Activated naive CD8-positive, alpha-beta T cell treated with anti-CD3 and anti-CD28 coated beads, Interleukin-2, amount 10 ng/mL, durations not matched to agents 7 days and 5 days (primary cell): ENCODE results near the gene MTFR1L. TPM values are rescaled to one million over a fixed set of nuclear protein-coding genes. Genes with fewer than 3 reads are reported as not detected.

Experiments
- ATAC-seq: fragments of 150-1000 bp; cut with Tn5 transposase; one replicate; pipeline ENCODE4 v1.10.0; 2021; ENCODE audit warnings: low read depth, moderate library complexity
- POLR2A ChIA-PET: fragments of 350-600 bp; sonication (Branson Sonifier 250); formaldehyde crosslinking; loops from one replicate; lab custom pipeline; 2021; ENCODE audit warnings: antibody characterized with exemption; lab: Charles Lee
- DNase-seq: peaks from one replicate; pipeline ENCODE4 v3.0.0; 2021
- H3K27ac Mint-ChIP-seq: one replicate; pipeline ENCODE4 v1.8.0; 2022; ENCODE audit warnings: mild to moderate bottlenecking, mixed read lengths
- H3K27me3 Mint-ChIP-seq: one replicate; pipeline ENCODE4 v1.8.0; 2022; ENCODE audit warnings: mild to moderate bottlenecking, moderate library complexity, mixed read lengths
- H3K36me3 Mint-ChIP-seq: one replicate; pipeline ENCODE4 v1.8.0; 2021; ENCODE audit warnings: mild to moderate bottlenecking, mixed read lengths
- H3K4me1 Mint-ChIP-seq: one replicate; pipeline ENCODE4 v1.8.0; 2021; ENCODE audit warnings: mixed read lengths
- H3K4me3 Mint-ChIP-seq: one replicate; pipeline ENCODE4 v1.8.0; 2022; ENCODE audit warnings: mild to moderate bottlenecking, moderate library complexity, mixed read lengths
- H3K9me3 Mint-ChIP-seq: one replicate; pipeline ENCODE4 v1.8.0; 2021; ENCODE audit warnings: mixed read lengths
- total RNA-seq, 2 experiments: library from RNA; stranded (reverse); gene quantifications; one replicate each; pipeline ENCODE4 v1.2.3, GENCODE V29; 2021

The MTFR1L gene
- total RNA-seq, 2 experiments from 2014 or later, result 40.8 to 41.3 TPM

- no peak for DNase-seq
- H3K36me3 Mint-ChIP-seq, result no peaks in the 10 kb centered on the region
- H3K4me3 Mint-ChIP-seq, result no peak overlapping the region
- POLR2A ChIA-PET, result no interaction called here
- H3K27ac Mint-ChIP-seq, result no peak overlapping the region
- H3K27me3 Mint-ChIP-seq, result no peaks in the 10 kb centered on the region
- no peak for ATAC-seq
- peaks cover 13% of the 10 kb centered on the region for H3K4me1 Mint-ChIP-seq
- no peaks in the 10 kb centered on the region for H3K9me3 Mint-ChIP-seq
Measured at GRCh38 chr1:25806418-25806817, 13.3 kb upstream of the MTFR1L start.

- Mint-ChIP-seq H3K27ac (no peak overlapping the region), H3K9me3 (no peaks in the 10 kb centered on the region), H3K36me3 (no peaks in the 10 kb centered on the region), H3K27me3 (no peaks in the 10 kb centered on the region), H3K4me1 (peaks cover 8% of the 10 kb centered on the region), H3K4me3 (no peak overlapping the region)
- DNase-seq, result no peak
- ATAC-seq, result no peak
- POLR2A ChIA-PET, result interaction anchor here (0.7 kb wide), 1 partner anchor 246 kb away, joined by 3 read pairs; no protein-coding TSS in a partner anchor
Measured at GRCh38 chr1:25807480-25808390, 12.0 kb upstream of the MTFR1L start.

- DNase-seq (no peak), ATAC-seq (no peak)
- no peak overlapping the region for H3K27ac Mint-ChIP-seq
- no peaks in the 10 kb centered on the region for H3K9me3 Mint-ChIP-seq
- H3K4me3 Mint-ChIP-seq, result no peak overlapping the region
- no peaks in the 10 kb centered on the region for H3K27me3 Mint-ChIP-seq
- H3K36me3 Mint-ChIP-seq, result no peaks in the 10 kb centered on the region
- POLR2A ChIA-PET, result interaction anchor here (0.7 kb wide), 1 partner anchor 245 kb away, joined by 3 read pairs; no protein-coding TSS in a partner anchor
- peaks cover 3% of the 10 kb centered on the region for H3K4me1 Mint-ChIP-seq
Measured at GRCh38 chr1:25808481-25809244, 11.1 kb upstream of the MTFR1L start.

GRCh38 chr1:25809283-25809926 lies 10.3 kb upstream of the MTFR1L start:
- ATAC-seq, result no peak
- no peak for DNase-seq
- H3K4me1 Mint-ChIP-seq, result peaks cover 3% of the 10 kb centered on the region
- no peaks in the 10 kb centered on the region for H3K27me3 Mint-ChIP-seq
- POLR2A ChIA-PET, result no interaction called here
- H3K36me3 Mint-ChIP-seq, result no peaks in the 10 kb centered on the region
- no peaks in the 10 kb centered on the region for H3K9me3 Mint-ChIP-seq
- no peak overlapping the region for H3K27ac Mint-ChIP-seq
- H3K4me3 Mint-ChIP-seq, result no peak overlapping the region

GRCh38 chr1:25809929-25810328 lies 9.8 kb upstream of the MTFR1L start:
- Mint-ChIP-seq H3K9me3 (no peaks in the 10 kb centered on the region), H3K4me3 (no peak overlapping the region), H3K27me3 (no peaks in the 10 kb centered on the region), H3K27ac (no peak overlapping the region), H3K36me3 (no peaks in the 10 kb centered on the region), H3K4me1 (peaks cover 3% of the 10 kb centered on the region)
- ATAC-seq (no peak), DNase-seq (no peak)
- POLR2A ChIA-PET, result no interaction called here

- Mint-ChIP-seq H3K9me3 (no peaks in the 10 kb centered on the region), H3K4me1 (peaks cover 3% of the 10 kb centered on the region), H3K36me3 (no peaks in the 10 kb centered on the region), H3K27ac (no peak overlapping the region), H3K27me3 (no peaks in the 10 kb centered on the region), H3K4me3 (no peak overlapping the region)
- ATAC-seq (peak; percentile 69), DNase-seq (peak; percentile 90)
- POLR2A ChIA-PET, result interaction anchor here (1.1 kb wide), 1 partner anchor 202 kb away, joined by 3 read pairs; no protein-coding TSS in a partner anchor
Measured at GRCh38 chr1:25810341-25811299, 9.1 kb upstream of the MTFR1L start.

- Mint-ChIP-seq H3K9me3 (no peaks in the 10 kb centered on the region), H3K27me3 (no peaks in the 10 kb centered on the region), H3K27ac (no peak overlapping the region), H3K4me3 (no peak overlapping the region), H3K4me1 (peaks cover 3% of the 10 kb centered on the region), H3K36me3 (no peaks in the 10 kb centered on the region)
- ATAC-seq, result no peak
- POLR2A ChIA-PET, result interaction anchor here (1.1 kb wide), 1 partner anchor 203 kb away, joined by 3 read pairs; no protein-coding TSS in a partner anchor
- no peak for DNase-seq
Measured at GRCh38 chr1:25811384-25812082, 8.2 kb upstream of the MTFR1L start.

GRCh38 chr1:25813071-25813733 lies 6.6 kb upstream of the MTFR1L start:
- H3K4me1 Mint-ChIP-seq, result peaks cover 6% of the 10 kb centered on the region
- no peak for ATAC-seq
- no peak overlapping the region for H3K4me3 Mint-ChIP-seq
- H3K9me3 Mint-ChIP-seq, result no peaks in the 10 kb centered on the region
- POLR2A ChIA-PET, result no interaction called here
- H3K36me3 Mint-ChIP-seq, result no peaks in the 10 kb centered on the region
- no peak overlapping the region for H3K27ac Mint-ChIP-seq
- no peaks in the 10 kb centered on the region for H3K27me3 Mint-ChIP-seq
- DNase-seq, result no peak

- no peak overlapping the region for H3K4me3 Mint-ChIP-seq
Measured at GRCh38 chr1:25813734-25814471, 5.9 kb upstream of the MTFR1L start.

GRCh38 chr1:25814549-25815087 lies 5.1 kb upstream of the MTFR1L start:
- Mint-ChIP-seq H3K9me3 (no peaks in the 10 kb centered on the region), H3K27ac (no peak overlapping the region), H3K4me3 (no peak overlapping the region), H3K4me1 (peaks cover 18% of the 10 kb centered on the region), H3K36me3 (no peaks in the 10 kb centered on the region), H3K27me3 (no peaks in the 10 kb centered on the region)
- POLR2A ChIA-PET, result no interaction called here
- DNase-seq (peak; percentile 9), ATAC-seq (no peak)

More at GRCh38 chr1:25813734-25814471, 5.9 kb upstream of the MTFR1L start:
- Mint-ChIP-seq H3K27ac (no peak overlapping the region), H3K36me3 (no peaks in the 10 kb centered on the region), H3K9me3 (no peaks in the 10 kb centered on the region), H3K27me3 (no peaks in the 10 kb centered on the region), H3K4me1 (peaks cover 13% of the 10 kb centered on the region)
- POLR2A ChIA-PET, result no interaction called here
- ATAC-seq (no peak), DNase-seq (peak; percentile 27)
